K562 (cell line): ENCODE measurements around the gene ANXA7. TPM values are rescaled to one million over a fixed set of nuclear protein-coding genes. Genes with fewer than 3 reads are reported as not detected.

Source experiments
- ARID1B ChIP-seq: fragments of 450-650 bp; IDR thresholded peaks from 2 replicates; pipeline ENCODE4 v1.6.1; 2016; ENCODE audit warnings: antibody characterized with exemption, mild to moderate bottlenecking, inconsistent platforms
- BRD4 ChIP-seq: fragments of 200-600 bp; sonication (generic); IDR thresholded peaks from 2 replicates; pipeline ENCODE4 v1.6.1; 2017; ENCODE audit warnings: inconsistent platforms
- BRD9 ChIP-seq: fragments of 450-650 bp; IDR thresholded peaks from 2 replicates; pipeline ENCODE4 v1.6.1; 2018; ENCODE audit warnings: low read depth; ENCODE audit not compliant: partially characterized antibody
- MYBL2 ChIP-seq, 2 experiments: fragments of 450-650 bp in 1 of 2; sonication (generic) in 1 of 2; formaldehyde crosslinking in 1 of 2; IDR thresholded peaks; 2 replicates each; pipeline versions ENCODE4 v1.6.1 to v1.8.1; 2017 to 2022; ENCODE audit warnings: borderline replicate concordance in 1 of 2, inconsistent platforms in 1 of 2, low read depth in 1 of 2, mild to moderate bottlenecking in 1 of 2, missing genetic modification reagents in 1 of 2, moderate library complexity in 1 of 2
- MYC ChIP-seq, 2 experiments: fragments of 250-450 bp in 1 of 2; sonication (Bioruptor Pico) in 1 of 2; IDR thresholded peaks; 2 replicates each; pipeline versions ENCODE4 v1.5.1 to v1.6.1; 2012 to 2021; ENCODE audit warnings: low read depth in 2 of 2, borderline replicate concordance in 1 of 2, improper control_type of control experiment in 1 of 2, low read length in 1 of 2, mild to moderate bottlenecking in 1 of 2, moderate library complexity in 1 of 2
- RFX7 ChIP-seq: fragments of 250-450 bp; sonication (Bioruptor Pico); IDR thresholded peaks from 2 replicates; pipeline ENCODE4 v1.5.1; 2021; ENCODE audit warnings: mild to moderate bottlenecking
- SMARCA4 ChIP-seq: fragments of 450-650 bp; IDR thresholded peaks from 2 replicates; pipeline ENCODE4 v1.6.1; 2016
- SPI1 ChIP-seq: IDR thresholded peaks from 2 replicates; pipeline ENCODE4 v1.6.1; 2011; ENCODE audit warnings: low read depth, low read length, control low read depth, borderline replicate concordance
- SRF ChIP-seq, 2 experiments: fragments of 250-450, 450-650 bp in 1 of 2; sonication (Bioruptor Pico) in 1 of 2; sonication (generic) in 1 of 2; formaldehyde crosslinking; IDR thresholded peaks; 2 replicates each; pipeline versions ENCODE4 v1.5.0 to v1.5.1; 2020 to 2022; ENCODE audit warnings: mild to moderate bottlenecking in 1 of 2, missing genetic modification reagents in 1 of 2
- STAG1 ChIP-seq: sonication (generic); formaldehyde crosslinking; IDR thresholded peaks from 2 replicates; pipeline ENCODE4 v1.5.0; 2020; ENCODE audit warnings: missing genetic modification reagents, borderline replicate concordance
- ZKSCAN3 ChIP-seq: fragments of 250-450 bp; sonication (Bioruptor Pico); IDR thresholded peaks from 2 replicates; pipeline ENCODE4 v1.4.0; 2020
- ZNF695 ChIP-seq: fragments of 450-650 bp; formaldehyde crosslinking; IDR thresholded peaks from 2 replicates; pipeline ENCODE4 v1.4.0; 2020; ENCODE audit warnings: mild to moderate bottlenecking, moderate library complexity
- ZNF699 ChIP-seq: fragments of 250-450 bp; sonication (Bioruptor Pico); IDR thresholded peaks from 2 replicates; pipeline ENCODE4 v1.8.0; 2021; ENCODE audit warnings: mild to moderate bottlenecking, moderate library complexity; ENCODE audit not compliant: insufficient replicate concordance
- ZNF79 ChIP-seq: fragments of 250-450 bp; sonication (Bioruptor Pico); IDR thresholded peaks from 2 replicates; pipeline ENCODE4 v1.4.0; 2020; ENCODE audit warnings: low read depth, mild to moderate bottlenecking, moderate library complexity
- polyA plus RNA-seq, 8 experiments: library from polyadenylated mRNA; depleted of rRNA in 4 of 8; stranded (reverse) in 5 of 8; unstranded in 3 of 8; fragments of >200 nt; fragmentation: Nextera tagmentation in 2 of 8; fragmentation: Illumina TruSeq in 1 of 8; extraction: Ambion mirVana in 2 of 8; extraction: Trizol in 1 of 8; gene quantifications; 2 replicates each; pipeline versions ENCODE4 v1.2.1 to v1.2.3, GENCODE V29; 2011 to 2014; ENCODE audit warnings: inconsistent platforms in 1 of 8, missing spikeins in 1 of 8
- total RNA-seq, 7 experiments: library from RNA; depleted of rRNA in 6 of 7; stranded (reverse); fragments of >200 nt in 6 of 7; fragmentation: Illumina TruSeq in 2 of 7; extraction: Trizol in 2 of 7; gene quantifications; 2 replicates each; pipeline versions ENCODE4 v1.2.1 to v1.2.3, GENCODE V29; 2011 to 2021; ENCODE audit warnings: low replicate concordance in 1 of 7
- TF ChIP-seq, protein P1 (sequence below), 2 experiments: fragments of 450-650 bp in 1 of 2; sonication (generic) in 1 of 2; formaldehyde crosslinking in 1 of 2; IDR thresholded peaks; 2 replicates each; pipeline versions ENCODE4 v1.7.1 to v1.9.0; 2016 to 2022; ENCODE audit warnings: inconsistent platforms in 1 of 2, mild to moderate bottlenecking in 1 of 2, missing genetic modification reagents in 1 of 2
- TF ChIP-seq, protein P2 (sequence below): fragments of 450-650 bp; IDR thresholded peaks from one replicate; pipeline ENCODE4 v1.6.1; 2018; ENCODE audit warnings: mild to moderate bottlenecking, moderate library complexity; ENCODE audit not compliant: partially characterized antibody

The ANXA7 gene
- total and polyA plus RNA-seq, 9 of the 15 experiments (the other 6 are each of a cell fraction or from before 2014, with no cell fraction given), result 81.6 to 157 (median 122) TPM

DNA sequence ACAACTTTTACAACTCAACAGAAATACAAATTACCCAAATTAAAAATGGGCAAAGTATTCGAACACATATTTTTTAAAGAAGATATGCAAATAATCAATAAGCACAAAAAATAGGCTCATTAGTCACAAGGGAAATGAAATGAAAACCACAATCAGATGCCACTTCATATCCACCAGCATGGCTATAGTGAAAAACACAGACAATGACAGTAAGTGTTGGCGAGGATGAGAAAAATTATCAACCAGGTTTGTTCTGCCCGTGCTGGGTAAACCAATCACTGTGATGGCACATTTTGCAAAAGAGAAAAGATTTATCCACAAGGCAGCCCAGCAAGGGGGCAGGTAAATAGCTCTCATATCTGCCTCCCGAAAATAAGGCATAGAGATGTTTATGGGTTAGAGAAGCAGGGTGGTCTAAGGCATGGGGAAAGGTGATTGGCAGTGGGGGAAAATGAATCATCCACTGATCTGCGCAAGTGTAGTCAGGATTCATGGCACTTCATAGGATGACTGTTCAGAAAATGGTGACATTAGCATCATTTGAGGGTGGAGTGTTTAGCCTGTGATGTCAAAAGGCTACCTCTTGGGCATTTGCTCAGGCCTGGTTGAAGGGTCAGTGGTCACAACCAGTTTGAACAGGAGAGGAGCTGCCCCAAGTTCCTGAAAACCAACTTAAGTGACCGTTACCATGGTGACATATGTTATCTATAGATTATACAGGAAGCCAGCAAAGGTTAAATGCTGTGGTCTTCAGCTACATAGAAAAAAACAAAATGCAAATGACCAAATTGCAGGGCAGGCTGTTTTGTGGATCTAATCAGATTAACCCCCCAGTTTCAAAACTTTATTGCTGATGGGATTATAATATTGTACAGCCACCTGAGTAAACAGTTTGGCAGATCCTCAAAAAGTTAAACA, 47.2 kb downstream of the ANXA7 start (continued):
- TF ChIP-seq MYBL2 (IDR thresholded peaks at IDR 0.05; ENCODE audit: low read depth), result no peak
- TF ChIP-seq MYBL2 (CRISPR knock-in tag; IDR thresholded peaks at IDR 0.05; ENCODE audit: borderline replicate concordance), result no peak
- no peak for TF ChIP-seq SRF (CRISPR knock-in tag; IDR thresholded peaks at IDR 0.05)
- TF ChIP-seq BRD4, result no peak
- TF ChIP-seq ZKSCAN3 (CRISPR knock-in tag), result no peak
- TF ChIP-seq STAG1 (CRISPR knock-in tag), result no peak
- peak; percentile 59; the same call in 1 of the 2 replicates for TF ChIP-seq SMARCA4
- peak; percentile 25 for TF ChIP-seq BRD9
- peak; percentile 26; the same call in 1 of the 2 replicates for TF ChIP-seq SPI1
- TF ChIP-seq MYC (IDR thresholded peaks at IDR 0.05; ENCODE audit: low read depth, low read length), result peak; percentile 42; the same call in 1 of the 2 replicates
- no peak for TF ChIP-seq MYC (CRISPR knock-in tag; IDR thresholded peaks at IDR 0.05; ENCODE audit: borderline replicate concordance, low read depth)
- TF ChIP-seq ZNF695 (CRISPR knock-in tag), result no peak
- no peak for TF ChIP-seq ZNF79
- no peak for TF ChIP-seq ZNF699 (CRISPR knock-in tag)
- TF ChIP-seq, protein P1, sequence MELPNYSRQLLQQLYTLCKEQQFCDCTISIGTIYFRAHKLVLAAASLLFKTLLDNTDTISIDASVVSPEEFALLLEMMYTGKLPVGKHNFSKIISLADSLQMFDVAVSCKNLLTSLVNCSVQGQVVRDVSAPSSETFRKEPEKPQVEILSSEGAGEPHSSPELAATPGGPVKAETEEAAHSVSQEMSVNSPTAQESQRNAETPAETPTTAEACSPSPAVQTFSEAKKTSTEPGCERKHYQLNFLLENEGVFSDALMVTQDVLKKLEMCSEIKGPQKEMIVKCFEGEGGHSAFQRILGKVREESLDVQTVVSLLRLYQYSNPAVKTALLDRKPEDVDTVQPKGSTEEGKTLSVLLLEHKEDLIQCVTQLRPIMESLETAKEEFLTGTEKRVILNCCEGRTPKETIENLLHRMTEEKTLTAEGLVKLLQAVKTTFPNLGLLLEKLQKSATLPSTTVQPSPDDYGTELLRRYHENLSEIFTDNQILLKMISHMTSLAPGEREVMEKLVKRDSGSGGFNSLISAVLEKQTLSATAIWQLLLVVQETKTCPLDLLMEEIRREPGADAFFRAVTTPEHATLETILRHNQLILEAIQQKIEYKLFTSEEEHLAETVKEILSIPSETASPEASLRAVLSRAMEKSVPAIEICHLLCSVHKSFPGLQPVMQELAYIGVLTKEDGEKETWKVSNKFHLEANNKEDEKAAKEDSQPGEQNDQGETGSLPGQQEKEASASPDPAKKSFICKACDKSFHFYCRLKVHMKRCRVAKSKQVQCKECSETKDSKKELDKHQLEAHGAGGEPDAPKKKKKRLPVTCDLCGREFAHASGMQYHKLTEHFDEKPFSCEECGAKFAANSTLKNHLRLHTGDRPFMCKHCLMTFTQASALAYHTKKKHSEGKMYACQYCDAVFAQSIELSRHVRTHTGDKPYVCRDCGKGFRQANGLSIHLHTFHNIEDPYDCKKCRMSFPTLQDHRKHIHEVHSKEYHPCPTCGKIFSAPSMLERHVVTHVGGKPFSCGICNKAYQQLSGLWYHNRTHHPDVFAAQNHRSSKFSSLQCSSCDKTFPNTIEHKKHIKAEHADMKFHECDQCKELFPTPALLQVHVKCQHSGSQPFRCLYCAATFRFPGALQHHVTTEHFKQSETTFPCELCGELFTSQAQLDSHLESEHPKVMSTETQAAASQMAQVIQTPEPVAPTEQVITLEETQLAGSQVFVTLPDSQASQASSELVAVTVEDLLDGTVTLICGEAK (IDR thresholded peaks at IDR 0.05), result peak; percentile 89
- TF ChIP-seq, protein P1 (CRISPR knock-in tag; IDR thresholded peaks at IDR 0.05), result peak; percentile 69; the same call in 1 of the 2 replicates
- TF ChIP-seq, protein P2, sequence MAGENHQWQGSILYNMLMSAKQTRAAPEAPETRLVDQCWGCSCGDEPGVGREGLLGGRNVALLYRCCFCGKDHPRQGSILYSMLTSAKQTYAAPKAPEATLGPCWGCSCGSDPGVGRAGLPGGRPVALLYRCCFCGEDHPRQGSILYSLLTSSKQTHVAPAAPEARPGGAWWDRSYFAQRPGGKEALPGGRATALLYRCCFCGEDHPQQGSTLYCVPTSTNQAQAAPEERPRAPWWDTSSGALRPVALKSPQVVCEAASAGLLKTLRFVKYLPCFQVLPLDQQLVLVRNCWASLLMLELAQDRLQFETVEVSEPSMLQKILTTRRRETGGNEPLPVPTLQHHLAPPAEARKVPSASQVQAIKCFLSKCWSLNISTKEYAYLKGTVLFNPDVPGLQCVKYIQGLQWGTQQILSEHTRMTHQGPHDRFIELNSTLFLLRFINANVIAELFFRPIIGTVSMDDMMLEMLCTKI, result no peak
- TF ChIP-seq ARID1B, result peak; percentile 67
- TF ChIP-seq RFX7 (CRISPR knock-in tag), result no peak
